22Rv1 (cell line): Measurements from ENCODE around the gene COL4A1.

Source experiments
- H3K27ac ChIP-seq: fragments of 450-650 bp; 2 replicates; pipeline ENCODE4 v1.5.1; 2017
- ZFX ChIP-seq: fragments of 450-650 bp; IDR thresholded peaks from 2 replicates; pipeline ENCODE4 v1.6.1; 2017; ENCODE audit warnings: antibody characterized with exemption, borderline replicate concordance
- TF ChIP-seq, protein P1 (sequence below): fragments of 450-650 bp; IDR thresholded peaks from 2 replicates; pipeline ENCODE4 v1.5.1; 2017; ENCODE audit warnings: mild to moderate bottlenecking

The COL4A1 gene

GRCh38 chr13:110105136-110105535, 201.8 kb downstream of the COL4A1 start:
- TF ChIP-seq ZFX, result no peak
- TF ChIP-seq, protein P1, sequence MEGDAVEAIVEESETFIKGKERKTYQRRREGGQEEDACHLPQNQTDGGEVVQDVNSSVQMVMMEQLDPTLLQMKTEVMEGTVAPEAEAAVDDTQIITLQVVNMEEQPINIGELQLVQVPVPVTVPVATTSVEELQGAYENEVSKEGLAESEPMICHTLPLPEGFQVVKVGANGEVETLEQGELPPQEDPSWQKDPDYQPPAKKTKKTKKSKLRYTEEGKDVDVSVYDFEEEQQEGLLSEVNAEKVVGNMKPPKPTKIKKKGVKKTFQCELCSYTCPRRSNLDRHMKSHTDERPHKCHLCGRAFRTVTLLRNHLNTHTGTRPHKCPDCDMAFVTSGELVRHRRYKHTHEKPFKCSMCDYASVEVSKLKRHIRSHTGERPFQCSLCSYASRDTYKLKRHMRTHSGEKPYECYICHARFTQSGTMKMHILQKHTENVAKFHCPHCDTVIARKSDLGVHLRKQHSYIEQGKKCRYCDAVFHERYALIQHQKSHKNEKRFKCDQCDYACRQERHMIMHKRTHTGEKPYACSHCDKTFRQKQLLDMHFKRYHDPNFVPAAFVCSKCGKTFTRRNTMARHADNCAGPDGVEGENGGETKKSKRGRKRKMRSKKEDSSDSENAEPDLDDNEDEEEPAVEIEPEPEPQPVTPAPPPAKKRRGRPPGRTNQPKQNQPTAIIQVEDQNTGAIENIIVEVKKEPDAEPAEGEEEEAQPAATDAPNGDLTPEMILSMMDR, result no peak
- no peak overlapping the region for H3K27ac ChIP-seq

DNA sequence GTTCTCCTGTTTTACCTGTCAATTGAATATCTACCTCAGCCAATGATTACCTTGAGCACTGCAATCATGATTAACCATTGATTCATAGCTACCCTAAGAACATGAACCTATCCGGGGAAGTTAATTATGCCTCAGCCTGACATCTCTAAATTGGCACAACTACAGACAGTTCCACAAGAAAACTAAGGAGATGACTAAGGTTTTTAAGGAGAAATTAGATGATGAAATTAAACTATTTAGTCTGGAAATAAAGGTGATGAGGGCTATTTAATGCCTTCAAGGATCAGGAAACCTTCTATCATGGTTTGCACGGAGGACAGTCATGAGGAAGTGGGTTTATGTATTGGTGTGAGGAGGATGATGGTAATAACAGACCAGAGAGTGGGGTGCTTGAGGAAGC, 203.4 kb downstream of the COL4A1 start:
- TF ChIP-seq ZFX, result no peak
- TF ChIP-seq, protein P1, result no peak
- H3K27ac ChIP-seq, result no peak overlapping the region

- H3K27ac ChIP-seq, result no peak overlapping the region
- TF ChIP-seq, protein P1, result no peak
- no peak for TF ChIP-seq ZFX
These were observed 203.9 kb downstream of the COL4A1 start for GRCh38 chr13:110103026-110103425.

DNA sequence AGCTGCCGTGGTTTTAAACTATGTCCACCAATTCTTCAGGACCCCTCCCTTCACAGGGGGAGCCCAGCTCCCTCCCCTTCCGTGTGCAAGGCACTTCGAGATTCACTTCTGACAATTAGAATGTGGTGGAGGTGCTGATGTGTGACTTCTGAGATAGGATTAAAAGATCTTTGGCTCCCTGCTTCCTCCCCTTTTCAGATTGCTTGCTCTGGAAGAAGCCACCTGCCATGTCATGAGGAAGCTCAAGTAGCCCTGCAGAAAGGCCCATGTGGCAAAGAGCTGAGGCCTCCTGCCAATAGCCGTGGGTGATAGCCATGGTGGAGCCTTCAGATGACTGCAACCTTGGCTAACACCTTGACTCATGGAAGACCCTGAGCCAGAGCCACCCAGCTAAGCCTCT, 204.9 kb downstream of the COL4A1 start:
- TF ChIP-seq, protein P1, result no peak
- no peak for TF ChIP-seq ZFX
- H3K27ac ChIP-seq, result no peak overlapping the region

DNA sequence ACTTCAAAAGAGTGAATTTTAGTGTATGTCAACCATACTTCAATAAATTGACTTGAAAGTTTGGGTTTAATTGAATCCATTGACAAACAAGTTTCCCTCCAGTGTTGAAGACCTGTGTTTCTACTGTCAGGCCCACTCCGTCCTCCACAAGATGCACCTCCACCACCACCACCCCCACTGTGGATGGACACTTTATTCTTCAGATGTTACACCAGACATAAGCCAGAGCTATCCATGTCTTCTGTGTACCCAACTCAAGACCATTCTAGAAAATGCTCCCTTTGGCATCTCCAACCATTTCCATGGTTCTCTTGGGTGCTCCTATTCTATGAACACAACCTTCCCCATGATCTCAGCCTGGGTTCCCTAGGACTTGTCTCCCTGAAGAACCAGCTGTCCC, 207.0 kb downstream of the COL4A1 start:
- no peak overlapping the region for H3K27ac ChIP-seq
- TF ChIP-seq, protein P1, result no peak
- TF ChIP-seq ZFX, result no peak
